Measurements from ENCODE around the gene SLC34A1.
A peak's percentile ranks its signal among the peaks of the same experiment; 100 is the strongest.

SLC34A1 gene

DNA sequence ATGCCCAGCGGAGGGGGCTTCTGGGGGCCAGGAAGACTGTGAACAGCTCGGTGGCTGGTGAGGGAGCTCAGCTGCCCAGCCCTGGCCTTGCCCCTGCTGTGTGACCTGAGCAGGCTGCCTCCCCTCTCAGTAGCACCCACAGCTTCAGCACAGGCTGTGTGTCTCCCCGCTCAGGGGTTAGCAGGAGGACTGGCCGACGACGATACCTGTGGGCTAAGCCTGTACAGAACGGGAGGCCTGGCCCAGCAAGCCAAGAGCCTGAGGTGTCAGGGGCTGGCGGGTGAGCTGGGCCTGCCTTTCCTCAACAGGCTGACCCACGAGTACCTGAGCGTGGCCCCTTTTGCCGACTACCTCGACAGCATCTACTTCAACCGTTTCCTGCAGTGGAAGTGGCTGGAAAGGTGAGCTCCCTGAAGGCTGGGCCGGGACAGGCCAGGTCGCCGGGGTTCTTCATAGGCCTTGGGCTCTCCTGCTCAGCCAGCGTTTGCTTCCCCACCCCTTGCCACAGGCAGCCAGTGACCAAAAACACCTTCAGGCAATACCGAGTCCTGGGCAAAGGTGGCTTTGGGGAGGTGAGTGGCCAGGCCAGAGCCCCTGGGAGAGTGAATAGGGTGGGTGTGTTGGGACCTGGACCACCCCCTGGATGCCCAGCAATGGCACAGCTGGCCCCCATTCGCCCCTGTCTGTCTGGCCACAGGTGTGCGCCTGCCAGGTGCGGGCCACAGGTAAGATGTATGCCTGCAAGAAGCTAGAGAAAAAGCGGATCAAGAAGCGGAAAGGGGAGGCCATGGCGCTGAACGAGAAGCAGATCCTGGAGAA, 48.8 kb downstream of the SLC34A1 start:
- DNase-seq: no peak

DNA sequence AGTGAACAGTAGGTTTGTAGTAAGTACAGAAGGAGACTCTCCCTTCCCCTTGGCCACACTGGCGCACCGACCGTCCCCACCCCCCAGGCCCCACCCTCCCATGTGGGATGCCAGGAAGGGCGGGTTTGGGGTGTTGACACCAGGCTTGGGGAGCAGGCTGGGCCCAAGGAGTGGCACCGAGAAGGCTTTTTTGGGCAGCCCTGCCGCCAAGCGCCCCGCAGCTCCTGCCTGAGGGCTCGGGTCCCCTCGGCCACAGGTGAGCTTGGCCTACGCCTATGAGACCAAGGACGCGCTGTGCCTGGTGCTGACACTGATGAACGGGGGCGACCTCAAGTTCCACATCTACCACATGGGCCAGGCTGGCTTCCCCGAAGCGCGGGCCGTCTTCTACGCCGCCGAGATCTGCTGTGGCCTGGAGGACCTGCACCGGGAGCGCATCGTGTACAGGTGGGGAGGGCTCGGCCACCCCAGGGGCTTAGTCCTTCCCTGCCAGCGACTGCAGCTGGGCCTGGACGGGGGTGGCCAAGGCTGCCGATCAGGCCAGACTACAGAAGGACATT, 49.5 kb downstream of the SLC34A1 start:
- no peak for DNase-seq

DNA sequence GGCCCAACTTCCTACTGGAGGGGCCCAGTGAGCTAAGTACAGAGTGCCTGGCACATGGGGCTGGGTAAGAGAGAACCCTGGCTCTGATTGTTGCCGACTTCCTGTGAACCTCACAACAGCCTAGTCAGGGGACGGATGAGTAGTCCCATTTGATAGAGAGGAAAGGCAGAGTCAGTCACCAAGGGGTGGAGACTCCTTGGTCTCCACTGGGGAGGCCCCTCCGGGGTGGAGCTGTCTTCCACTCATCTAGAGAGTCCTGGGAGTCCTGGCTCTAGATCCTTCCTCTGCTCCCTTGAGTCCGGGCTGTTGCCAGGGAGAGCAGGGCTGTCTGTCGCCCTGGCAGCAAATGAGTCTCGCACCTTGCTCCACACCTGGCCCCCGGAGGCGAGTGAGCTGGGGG, 50.2 kb downstream of the SLC34A1 start:
- DNase-seq: peak; percentile 83

DNA sequence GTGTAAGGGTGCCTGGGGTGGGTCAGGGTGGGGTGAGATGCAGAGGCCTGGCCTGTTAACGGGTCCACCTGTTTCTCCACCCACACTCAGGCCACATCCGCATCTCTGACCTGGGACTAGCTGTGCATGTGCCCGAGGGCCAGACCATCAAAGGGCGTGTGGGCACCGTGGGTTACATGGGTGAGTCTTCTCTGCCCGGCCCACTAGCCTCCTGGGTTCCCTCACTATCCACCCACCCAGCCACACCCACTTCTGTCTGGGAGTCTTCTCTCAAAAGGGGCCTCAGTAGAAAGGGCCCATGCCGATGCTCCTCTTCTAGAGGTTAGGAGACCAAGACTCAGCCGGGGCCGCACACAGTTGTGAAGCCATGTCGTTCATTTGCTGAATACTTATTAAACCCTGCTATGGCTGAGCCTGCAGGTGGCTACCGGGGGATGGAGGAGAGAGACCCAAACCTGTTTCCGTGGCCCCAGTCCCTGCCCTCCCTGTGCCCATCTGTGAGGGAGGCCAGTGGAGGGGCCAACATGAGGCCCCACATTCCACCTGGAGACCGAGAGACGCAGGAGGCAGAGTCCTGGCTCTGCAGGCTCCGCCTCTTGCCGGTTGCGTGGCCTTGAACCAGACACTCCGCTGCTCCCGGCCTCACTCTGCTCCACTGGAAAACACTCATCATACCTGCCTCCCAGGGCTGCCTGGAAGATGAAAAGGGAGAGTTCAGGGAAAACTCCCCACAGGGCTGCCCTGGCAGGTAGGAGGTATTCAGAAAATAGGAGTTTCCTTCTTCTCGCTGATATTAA, 50.9 kb downstream of the SLC34A1 start:
- DNase-seq: no peak

DNA sequence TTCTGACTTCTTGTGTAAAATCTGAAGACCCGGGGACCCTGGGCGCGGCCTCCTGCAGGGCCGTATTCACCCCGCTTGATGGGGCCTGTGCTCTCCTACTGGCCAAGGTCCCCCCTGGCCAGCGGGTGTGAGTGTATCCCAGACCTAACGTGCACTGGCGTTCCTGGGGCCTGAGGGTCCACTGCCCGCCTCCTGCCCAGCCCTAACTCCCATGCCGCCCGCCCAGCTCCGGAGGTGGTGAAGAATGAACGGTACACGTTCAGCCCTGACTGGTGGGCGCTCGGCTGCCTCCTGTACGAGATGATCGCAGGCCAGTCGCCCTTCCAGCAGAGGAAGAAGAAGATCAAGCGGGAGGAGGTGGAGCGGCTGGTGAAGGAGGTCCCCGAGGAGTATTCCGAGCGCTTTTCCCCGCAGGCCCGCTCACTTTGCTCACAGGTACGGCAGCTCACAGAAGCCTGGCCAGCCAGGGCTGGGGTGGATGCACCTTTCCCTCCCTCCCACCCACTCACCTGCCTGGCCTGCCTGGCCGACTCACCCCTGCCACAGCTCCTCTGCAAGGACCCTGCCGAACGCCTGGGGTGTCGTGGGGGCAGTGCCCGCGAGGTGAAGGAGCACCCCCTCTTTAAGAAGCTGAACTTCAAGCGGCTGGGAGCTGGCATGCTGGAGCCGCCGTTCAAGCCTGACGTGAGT, 51.8 kb downstream of the SLC34A1 start:
- no peak for DNase-seq

DNA sequence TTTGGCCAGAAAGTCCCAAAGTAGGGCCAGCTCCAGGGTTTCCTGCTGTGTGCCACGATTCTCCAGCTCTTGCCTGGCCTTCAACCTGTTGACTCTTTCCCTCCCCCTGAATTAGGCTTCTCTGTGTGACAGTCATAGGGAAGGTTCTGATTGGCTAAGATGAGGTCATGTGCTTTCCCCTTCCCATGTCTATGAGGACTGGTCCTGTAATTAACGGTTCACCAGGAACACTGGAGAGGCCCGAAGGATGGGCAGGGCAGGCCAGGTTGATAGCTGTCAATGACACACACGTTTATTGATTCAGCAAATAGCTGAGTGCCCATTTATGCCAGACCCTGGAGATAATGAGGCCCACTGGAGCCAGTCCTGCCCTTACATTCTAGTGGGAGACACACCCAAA, 53.4 kb downstream of the SLC34A1 start:
- no peak for DNase-seq

DNA sequence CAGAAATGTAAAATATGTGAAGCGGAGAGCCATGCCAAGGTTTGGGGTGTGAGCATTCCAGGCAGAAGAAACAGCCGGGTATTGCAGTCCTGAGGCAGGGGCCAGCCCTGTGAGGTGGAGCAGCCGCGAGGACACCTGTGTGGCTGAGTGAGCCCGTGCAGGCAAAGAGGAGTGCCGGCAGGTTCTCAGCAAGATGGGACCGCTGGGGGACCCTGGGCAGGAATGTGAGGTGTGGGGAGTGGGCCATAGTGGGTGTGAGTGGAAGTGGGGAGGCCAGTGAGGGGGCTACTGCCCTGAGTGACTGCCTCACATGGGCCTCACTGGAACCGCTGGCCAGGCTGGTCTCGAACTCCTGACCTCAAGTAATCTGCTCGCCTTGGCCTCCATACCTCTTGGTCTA, 54.2 kb downstream of the SLC34A1 start:
- no peak for DNase-seq

DNA sequence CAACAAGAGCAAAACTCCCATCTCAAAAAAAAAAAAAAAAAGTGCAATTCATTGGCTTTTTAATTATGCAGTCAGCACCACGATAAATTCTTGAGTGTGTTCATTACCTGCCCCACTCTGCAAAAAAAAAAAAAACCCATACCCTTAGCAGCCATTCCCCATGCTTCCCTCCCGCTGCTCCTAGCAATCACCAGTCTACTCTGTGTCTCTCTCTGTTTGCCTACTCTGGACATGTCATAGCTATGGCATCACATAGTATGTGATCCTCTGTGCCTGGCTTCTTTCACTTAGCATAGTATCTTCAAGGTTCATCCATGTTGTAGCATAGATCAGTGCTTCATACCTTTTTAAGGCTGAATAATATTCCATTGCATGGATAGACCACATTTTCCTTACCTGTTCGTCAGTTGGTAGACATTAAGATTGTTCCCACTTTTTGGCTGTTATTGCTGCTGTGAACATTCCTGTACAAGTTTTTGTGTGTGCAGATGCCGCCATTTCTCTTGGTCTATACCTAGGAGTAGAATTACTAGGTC, 55.4 kb downstream of the SLC34A1 start:
- DNase-seq: no peak

DNA sequence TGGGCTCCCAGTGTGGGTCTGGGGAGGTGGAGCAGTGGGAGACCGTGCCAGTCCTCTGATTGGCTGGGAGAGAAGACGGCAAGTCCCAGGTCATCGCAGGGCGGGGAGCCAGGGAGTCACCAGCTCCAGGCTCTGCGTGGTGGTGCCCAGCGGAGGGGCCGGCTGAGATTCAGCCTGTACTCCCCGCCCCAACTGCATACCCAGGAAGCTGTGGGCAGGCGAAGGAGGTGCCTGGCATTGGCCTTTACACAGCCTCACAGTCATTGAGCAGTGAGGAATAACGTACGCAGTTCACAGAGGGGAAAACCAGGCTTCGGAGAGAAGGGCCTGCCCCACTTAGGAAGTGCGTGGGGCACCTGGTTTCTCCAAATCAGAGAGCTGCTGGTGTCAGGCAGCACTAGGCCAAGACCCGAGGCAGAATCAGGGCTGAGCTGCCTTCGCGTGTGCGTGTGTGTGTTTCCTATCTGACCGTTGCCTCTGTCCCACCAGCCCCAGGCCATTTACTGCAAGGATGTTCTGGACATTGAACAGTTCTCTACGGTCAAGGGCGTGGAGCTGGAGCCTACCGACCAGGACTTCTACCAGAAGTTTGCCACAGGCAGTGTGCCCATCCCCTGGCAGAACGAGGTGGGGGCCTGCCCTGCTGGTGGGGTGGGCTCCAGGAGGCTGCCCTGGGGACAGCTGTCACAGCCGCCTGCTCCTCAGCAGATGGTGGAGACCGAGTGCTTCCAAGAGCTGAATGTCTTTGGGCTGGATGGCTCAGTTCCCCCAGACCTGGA, 56.2 kb downstream of the SLC34A1 start:
- peak; percentile 68 for DNase-seq

DNA sequence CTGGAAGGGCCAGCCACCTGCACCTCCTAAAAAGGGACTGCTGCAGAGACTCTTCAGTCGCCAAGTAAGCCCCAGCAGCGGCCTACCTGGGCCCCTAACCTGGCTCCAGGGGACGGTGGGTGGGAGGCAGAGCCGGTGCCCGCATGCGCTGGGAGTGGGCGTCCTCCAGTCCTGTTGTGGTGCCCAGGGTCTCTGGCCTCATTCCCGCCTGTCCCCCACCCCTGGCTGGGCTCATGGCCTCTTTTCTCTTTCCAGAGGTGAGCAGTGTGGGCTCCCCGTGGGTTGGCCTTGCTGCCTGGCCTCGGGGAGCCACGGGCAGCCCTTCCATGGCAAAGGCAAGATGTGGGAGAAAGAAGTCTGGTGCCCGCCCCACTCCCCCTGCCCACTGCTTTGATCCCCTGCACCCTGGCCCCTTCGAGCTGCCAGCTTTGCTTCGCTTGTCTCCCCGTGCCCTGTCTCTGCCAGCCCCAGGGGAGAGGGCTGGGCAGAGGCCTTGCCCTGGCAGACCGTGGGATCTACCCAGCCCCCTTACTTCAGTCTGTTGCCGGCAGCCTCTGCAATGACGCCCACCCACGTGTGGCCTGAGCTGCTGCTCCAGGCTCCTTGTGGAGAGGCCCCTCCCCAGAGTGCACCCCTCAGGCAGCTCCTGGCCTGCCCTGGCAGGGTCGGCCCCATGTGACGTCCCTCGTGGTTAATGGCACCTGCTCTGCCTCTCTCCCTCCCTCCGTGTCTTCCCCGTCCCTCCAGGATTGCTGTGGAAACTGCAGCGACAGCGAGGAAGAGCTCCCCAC, 57.0 kb downstream of the SLC34A1 start:
- no peak for DNase-seq

DNA sequence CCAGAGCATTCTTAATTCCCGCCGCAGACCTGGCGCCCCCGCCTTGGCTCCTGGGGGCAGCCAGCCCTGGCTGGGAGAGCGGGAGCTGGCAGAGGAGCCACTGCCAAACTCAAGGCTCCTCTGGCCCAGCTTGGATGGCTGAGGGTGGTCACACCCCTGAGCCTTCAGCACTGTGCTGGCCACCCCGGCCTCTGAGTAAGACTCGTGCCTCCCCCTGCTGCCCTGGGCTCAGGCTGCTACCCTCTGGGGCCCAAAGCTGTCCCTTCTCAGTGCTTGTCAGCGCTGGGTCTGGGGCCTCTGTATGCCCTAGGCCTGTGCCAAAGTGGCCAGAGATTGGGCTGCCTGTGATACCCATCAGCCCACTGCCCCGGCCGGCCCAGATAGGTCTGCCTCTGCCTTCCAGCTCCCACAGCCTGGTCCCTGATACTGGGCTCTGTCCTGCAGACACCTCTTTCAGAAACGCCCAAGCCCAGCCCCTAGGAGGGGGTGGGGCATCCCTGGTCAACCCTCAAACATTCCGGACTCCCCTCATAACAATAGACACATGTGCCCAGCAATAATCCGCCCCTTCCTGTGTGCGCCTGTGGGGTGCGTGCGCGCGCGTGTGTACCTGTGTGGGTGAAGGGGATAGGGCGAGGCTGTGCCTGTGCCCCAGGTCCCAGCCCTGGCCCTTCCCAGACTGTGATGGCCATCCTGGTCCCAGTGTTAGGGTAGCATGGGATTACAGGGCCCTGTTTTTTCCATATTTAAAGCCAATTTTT, 58.0 kb downstream of the SLC34A1 start:
- no peak for DNase-seq

DNA sequence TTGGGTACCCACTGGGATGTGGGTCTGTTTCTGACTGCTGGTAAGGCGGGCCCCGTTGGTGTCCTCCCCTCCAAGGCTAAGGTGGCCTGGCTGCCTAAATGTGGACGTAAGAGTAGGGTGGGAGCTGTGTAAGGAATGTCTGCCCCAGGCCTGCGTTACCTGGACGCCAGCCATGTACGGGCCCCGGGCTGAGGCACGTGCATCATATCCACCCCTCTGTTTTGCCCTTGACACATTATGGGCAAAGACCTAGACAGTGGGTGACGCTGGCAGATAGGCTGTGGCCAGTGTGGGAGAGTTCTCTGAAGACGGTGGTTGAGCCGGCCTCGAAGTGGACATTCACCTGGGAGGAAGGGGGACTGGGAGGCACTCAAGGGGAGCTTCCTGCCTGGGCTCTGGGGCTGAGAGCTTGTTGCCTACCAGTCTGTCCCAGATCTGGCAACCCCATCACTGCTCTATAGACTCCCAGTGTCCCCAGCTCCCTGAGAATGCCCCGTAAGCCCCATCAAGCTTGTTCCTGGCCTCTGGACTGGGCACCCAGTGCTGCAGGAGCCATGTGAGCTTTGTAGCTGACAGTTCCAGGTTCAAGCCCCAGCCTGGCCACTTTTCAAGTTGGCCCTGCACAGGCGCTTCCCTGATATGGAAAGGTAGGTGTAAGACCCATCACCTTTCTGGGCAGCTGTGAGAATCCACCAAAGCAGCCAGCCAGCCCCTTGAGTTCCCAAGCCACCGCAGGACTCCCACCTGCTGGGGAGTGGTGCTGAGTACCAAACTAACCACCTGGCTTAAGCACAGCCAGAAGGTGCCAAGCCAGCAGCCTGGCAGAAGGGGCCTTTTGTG, 59.1 kb downstream of the SLC34A1 start:
- no peak for DNase-seq

DNA sequence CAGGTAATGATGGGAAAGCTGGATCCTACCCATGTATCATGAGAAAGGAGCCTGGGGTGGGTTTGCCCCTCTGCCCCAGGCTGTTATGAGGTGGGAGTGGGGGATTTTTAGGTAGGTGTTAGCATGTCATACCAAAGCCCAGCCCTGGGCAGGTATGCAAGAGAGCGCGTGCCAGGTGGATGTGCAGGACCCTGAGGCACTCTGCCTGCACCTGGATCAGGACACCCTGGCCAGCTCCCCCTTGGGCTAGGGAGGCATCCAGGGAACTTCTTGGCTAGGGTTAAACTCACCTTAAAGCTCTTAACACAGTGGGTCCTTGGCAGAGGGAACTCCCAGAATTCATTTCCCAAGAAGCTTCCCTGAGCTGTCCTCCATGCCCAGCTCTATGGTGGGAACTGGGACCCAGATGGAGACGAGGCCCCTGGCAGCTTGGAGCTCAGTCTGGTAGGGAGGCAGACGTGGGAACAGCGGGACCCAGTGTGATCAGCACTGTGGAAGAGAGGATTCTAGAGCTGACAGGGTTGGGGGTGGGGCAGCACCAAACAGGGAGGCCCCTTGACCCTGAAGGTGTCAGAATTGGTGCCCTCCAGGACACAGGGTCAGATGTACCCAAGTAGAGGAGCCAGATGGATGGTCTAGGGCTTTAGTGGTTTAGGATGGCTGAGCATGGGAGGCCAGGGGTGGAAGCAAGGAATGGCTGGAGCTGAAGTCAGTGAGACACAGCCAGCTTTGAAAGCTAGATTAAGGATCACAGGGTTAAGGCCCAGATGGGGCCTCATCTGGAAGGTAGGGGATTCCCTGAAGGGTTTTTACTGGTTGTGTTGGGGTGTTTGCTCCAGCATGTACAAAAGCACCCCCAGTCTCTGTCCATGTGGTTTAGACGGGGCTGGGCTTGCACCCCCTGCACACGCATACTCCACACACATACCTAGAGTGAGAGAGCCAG, 60.1 kb downstream of the SLC34A1 start:
- peak; percentile 49 for DNase-seq

DNA sequence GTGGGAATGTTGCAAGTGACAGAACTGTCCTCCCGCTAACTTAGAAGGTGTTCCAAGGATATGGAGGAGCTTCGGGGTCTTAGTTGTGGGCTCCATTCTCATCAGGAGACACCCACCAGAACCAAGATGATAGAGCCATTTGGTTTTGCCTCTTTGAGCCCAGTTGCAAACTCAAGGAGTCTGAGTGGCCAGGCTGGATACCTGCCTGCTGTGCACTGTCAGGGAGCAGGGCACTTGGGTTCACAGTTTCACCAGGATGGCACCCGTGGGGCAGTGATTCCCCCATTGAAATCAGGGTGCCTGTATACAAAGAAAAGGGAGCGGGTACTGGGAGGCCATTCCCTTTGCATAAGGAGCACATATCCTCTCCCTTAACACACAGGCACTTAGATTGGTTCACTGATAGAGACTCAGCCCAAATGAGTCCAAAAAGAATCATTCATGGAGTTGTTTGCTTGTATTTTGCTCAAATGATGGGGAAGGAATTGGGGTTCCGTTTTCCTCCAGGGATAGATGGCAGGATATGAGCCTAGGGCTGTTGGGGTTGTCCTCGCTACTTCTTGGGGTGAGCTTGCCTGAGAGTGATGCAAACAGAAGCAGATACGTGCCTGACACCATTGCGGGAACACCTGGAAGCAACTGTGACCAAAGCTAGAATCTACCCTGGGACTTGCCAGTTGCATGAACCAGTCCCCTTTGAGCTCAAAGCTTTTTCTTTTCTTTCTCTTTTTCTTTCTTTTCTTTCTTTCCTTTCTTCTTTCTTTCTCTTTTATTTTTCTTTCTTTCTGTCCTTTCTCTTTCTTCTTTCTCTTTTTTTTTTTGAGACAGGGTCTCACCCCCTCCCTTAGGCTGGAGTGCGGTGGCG, 61.0 kb downstream of the SLC34A1 start:
- peak; percentile 50 for DNase-seq

DNA sequence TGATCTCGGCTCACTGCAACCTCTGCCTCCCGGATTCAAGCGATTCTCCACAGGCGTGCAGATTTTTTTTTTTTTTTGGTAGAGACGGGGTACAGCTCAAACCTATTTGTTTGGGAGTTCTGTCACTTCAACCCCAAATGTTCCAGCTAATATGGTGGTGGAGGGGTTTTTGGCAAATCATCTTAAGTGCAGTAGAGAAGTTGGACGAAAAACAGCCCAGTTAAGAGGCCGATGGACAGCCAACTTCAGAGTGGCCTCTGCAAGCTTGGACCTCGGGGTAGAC, 61.6 kb downstream of the SLC34A1 start:
- no peak for DNase-seq

DNA sequence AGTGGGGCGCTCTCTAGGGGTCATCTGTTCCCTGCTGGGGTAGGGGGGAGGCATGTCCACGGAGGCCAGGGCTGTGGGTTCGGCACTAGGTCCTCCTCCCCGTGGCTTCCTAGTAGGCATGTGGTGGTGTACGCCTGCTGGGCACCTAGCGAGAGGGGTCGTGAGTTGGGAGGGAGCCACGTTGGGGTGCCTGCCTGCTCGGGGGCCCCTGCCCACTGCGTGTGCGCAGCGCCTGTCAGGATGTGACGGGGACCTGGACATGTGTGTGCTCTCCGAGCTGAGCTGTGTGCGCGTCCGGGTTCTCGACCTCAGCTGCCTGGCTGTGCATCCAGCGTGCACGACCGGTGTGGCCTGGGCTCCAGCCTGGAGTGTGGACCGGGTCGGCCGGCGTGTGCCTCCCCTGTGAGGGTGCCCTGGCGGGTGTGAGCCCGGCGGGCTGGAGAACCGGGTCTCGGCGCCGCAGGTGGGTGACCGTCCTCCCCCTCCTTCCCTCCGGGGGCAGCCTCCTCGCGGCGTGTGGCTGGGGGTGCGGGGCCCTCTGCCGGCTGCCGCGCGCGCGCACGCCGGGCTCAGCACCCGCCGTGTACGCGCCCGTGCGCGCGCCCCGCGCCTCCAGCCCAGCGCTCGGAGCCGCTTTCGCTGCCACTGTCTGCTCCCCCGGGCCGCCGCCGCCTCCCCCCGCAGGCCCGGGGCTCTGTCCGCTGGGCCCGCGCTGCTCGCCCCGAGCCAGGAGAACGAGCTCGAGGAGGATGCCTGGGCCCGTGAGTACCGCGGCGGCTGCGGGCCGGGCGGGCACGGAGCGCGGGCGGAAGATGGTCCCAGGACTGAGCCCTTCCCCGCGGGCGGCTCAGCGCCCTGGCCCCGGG, 62.2 kb downstream of the SLC34A1 start, which contains the start of gene PRR7:
Gene PRR7 (plus strand): TSS at position 615 of the 866 bp plus-strand sequence. CDS start 8,254 bp downstream, outside the sequence.
- peak; percentile 80 for DNase-seq
